NCI-H524 (cell line): ENCODE results near the gene MED27.
A peak's percentile ranks its signal among the peaks of the same experiment; 100 is the strongest.
"Not testable (repeated sequence)": the region's sequence is repeated elsewhere in the genome, so short reads cannot be mapped to it uniquely, and the experiment has no call there.

Source experiments
- DNase-seq, 2 experiments: peaks; one replicate each; lab custom pipeline; 2025; lab: John Stamatoyannopoulos, UW

MED27 gene

GRCh38 chr9:132075853-132076252 is 3.8 kb downstream of the MED27 start:
- DNase-seq: no peak

GRCh38 chr9:132074736-132075135 is 4.9 kb downstream of the MED27 start:
- DNase-seq: no peak

DNA sequence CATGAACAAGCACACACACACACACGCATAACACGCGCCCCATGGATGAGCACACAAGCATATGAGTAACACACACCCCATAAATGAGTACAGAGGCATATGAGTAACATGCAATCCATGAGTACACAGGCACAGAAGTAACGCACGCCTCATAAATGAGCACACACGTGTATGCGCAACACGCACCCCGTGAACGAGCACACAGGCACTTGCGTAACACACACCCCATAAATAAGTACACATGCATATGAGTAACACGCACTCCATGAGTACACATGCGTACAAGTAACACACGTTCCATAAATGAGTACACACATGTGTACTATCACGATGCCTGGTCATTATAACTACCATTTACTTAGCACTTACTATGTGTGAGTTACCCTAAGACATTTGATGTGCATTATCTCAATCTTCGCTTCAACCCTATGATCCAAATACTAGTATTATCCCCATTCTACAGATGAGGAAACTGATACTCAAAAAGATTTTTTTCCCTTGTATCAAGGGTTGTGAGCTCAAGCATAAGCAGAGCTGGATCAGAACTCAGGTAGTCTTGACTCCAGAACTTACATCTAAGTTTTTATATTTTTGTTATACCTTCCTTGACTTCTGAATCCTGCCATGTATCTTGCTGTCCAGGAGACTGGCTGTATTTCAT is 7.7 kb downstream of the MED27 start:
- no peak for DNase-seq

DNA sequence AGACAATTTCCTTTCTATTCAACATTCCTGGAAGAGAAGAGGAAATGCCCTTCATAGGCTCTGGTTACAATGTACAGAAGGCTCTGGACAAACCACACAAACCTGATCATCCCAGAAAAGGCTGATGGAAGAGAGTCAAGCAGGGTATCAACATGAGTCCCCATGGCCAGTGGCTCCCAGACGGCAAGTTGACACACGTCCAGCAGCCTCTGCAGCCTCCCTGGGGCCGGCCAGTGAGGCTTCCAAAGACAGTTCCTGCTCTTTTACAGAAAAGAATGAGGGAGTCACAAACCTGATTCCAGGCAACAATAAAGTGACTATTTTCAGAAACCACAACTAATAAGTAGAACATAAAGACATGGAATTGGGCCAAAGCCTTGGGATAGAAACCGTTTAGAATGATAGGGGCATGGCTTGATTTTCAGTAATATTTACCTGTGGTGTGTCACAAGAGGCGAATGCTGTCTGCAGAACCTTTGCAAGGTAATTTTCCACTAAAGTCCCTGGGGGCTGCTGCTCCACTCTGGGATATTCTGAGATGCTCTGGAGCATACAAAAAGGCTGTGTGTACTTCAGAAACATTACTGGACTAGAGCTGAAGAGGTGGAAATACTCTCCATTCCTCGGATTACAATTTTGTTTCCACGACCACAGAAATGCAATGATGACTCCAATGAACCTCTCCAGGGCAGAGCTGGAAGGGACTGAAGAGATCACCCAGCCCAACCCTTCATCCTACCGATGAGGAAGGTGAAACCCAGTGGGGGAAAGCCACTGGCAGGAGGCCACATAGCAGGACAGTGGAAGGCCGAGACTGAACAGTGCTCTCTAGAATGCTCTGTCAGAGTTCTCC is 10.4 kb downstream of the MED27 start:
- DNase-seq: no peak

DNA sequence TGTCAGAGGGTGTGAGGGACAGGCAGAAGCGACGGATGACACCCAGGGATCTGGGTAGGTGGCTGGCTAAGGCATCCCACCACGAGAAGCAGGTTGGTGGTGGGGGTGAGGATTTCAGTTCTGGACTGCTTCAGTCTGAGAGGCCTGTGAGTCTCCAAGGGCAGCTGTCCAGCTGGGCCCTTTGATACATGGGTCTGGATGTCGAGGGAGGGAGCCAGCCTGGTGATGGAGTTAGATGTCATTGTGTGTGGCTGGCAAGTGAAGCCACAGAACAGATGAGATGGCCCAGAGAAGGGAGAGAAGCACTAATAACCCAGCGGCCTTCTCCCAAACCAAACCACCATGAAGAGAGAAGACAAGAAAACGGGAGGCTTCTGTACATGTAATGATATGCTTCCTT is 11.1 kb downstream of the MED27 start:
- no peak for DNase-seq

DNA sequence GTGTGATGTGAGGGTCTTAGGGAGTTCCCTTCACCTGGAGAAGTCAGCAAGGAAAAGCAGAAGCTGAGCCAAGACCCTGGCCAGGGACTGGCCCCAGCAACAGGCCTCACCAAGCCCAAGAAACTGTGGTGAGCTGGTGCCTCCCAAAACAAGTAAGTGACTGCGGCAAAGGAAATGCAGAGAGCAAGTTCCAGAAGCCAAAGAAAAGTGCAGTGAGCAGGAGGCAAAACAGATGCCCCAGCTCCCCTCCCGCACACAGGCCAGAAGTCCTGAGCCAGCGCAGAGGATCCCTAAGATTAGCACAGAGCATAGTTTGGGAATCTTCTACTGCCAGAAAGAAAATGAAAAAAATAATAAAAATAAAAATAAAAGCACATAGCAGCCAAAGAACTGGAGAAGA is 13.2 kb downstream of the MED27 start:
- no peak for DNase-seq

DNA sequence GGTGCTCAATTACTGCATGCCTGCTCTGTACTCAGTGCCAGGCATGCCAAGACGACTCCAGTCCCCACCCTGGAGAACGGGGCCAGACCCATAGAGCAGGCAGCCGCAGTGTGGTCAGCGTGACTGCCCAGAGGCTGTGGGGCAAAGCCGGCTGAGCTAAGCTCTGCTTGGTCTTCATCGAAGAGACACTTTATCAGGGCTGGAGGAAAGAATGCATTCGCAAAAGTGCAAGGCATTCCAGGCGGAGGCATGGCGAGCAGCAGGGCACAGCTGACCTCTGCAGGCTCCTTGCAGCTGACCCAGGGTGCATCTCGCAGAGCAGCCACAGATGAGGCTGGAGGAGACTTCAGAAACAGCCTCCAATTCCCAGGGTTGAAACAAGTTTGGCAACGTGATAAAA is 13.6 kb downstream of the MED27 start:
- DNase-seq: no peak

GRCh38 chr9:132063281-132063680 is 16.4 kb downstream of the MED27 start:
- DNase-seq: no peak

DNA sequence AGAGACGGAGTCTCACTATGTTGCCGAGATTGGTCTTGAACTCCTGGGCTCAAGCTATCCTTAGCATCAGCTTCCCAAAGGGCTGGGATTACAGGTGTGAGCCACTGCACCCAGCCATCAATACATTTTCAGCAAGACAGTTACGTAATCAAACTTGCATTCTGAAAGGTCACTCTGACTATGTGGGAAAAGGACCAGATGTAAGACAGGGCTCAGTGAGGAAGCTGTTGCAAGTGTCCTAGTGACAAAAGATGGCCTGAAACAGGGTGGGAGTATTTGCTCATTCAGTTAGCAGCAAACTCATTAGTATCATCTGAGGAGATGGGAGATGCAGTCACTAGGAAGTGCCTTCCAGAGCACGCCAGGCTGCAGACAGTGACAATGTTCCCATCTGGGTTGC is 16.9 kb downstream of the MED27 start:
- DNase-seq: no peak

DNA sequence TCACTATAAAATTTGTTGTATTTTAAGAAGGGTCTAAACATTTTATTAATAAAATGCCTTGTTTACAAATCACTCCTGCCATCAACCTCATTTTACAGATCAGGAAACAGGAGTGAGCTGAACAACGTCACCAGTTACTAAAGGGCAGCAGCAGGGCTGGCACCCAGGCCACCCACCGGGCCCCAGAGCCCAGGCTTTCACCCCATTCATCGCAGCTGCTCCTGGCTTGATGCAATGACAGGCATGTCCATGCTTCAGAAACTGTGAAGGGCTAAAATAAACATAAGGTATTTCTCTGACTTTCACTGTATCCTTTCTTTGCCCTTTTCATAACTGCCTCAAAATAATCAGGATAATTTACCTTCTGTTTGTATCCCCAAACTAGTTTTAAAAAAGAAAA is 18.1 kb downstream of the MED27 start:
- no peak for DNase-seq

GRCh38 chr9:132059361-132059760 is 20.3 kb downstream of the MED27 start:
- no peak for DNase-seq

DNA sequence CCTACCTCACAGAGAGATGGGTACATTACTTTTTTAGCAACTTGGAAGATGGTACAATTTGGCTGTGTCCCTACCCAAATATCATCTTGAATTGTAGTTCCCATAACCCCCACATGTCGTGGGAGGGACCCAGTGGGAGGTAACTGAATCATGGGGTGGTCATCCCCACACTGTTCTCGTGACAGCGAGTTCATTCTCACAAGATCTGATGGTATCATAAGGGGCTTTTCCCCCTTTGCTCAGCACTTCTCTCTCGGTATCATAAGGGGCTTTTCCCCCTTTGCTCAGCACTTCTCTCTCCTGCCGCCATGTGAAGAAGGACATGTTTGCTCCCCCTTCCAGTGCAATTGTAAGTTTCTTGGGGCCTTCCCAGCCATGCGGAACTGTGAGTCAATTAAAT is 21.4 kb downstream of the MED27 start:
- not testable (repeated sequence) for DNase-seq

- DNase-seq: peak; percentile 56 to 80
Observed at GRCh38 chr9:132056717-132057560, 22.7 kb downstream of the MED27 start.

GRCh38 chr9:132055756-132056155 is 23.9 kb downstream of the MED27 start:
- peak; percentile 90 to 98 for DNase-seq

GRCh38 chr9:132054024-132054423 is 25.6 kb downstream of the MED27 start:
- DNase-seq: peak; percentile 88 to 96

DNA sequence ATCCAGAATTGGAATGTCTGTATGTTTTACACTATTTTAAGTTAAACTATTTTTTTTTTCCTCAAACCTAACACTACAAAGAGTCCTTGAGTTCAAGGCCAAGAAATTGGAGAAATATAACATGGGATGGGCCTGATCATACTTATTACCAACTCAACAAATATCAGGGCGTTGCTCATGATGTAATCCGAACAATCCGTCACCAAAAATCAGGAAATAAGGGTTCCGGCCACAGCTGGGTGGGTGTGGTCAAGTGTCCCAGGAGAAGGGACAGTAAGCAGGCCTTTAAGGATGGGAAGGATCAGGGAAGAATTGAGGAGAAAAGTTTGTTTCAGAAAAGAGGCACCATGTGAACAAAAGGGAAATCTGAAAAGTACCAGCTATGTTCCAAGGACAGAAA is 29.8 kb downstream of the MED27 start:
- no peak for DNase-seq

- no peak for DNase-seq
Observed at GRCh38 chr9:132049323-132049882, 30.3 kb downstream of the MED27 start.

DNA sequence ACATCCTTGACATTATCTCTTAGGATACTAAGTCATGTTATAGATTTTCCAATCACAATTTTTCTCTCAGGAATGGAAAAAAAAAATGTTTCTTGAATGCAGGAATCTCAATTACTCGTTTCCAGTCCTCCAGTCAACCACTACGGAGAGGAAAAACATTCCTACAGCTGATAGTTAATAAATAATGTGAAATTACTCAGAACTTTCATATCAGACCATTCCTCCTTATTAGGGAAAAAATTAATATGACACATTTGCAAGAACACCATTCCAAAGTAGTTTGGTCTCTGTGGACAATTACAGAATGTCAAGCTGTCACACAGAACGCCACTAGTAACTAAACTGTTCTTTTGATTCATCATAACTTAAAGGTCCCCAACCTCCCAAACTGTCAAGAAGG is 31.5 kb downstream of the MED27 start:
- no peak for DNase-seq

GRCh38 chr9:132046456-132046855 is 33.2 kb downstream of the MED27 start:
- DNase-seq: no peak

GRCh38 chr9:132044176-132044875 is 35.3 kb downstream of the MED27 start:
- no peak for DNase-seq

- DNase-seq: no peak
Observed at GRCh38 chr9:132043708-132044107, 36.0 kb downstream of the MED27 start.

- peak; percentile 71 to 87 for DNase-seq
Observed at GRCh38 chr9:132042324-132042723, 37.3 kb downstream of the MED27 start.
